ENCODE data around the gene C20orf144.
A peak's percentile ranks its signal among the peaks of the same experiment; 100 is the strongest.

Gene C20orf144

GRCh38 chr20:33666293-33667244 lies 4.4 kb downstream of the C20orf144 start, which contains the start of gene ACTL10:
TSS of gene ACTL10 (plus strand) at chr20:33666943. CDS start at chr20:33667498, 555 bp downstream.
- DNase-seq (ENCODE audit: low read depth): peak; percentile 84

- DNase-seq (ENCODE audit: low read depth): no peak
Measured at GRCh38 chr20:33667245-33667675, 5.1 kb downstream of the C20orf144 start.

- DNase-seq (ENCODE audit: low read depth): peak; percentile 67
Measured at GRCh38 chr20:33667676-33668465, 5.7 kb downstream of the C20orf144 start.

GRCh38 chr20:33668466-33669155 lies 6.5 kb downstream of the C20orf144 start:
- DNase-seq (ENCODE audit: low read depth): no peak

GRCh38 chr20:33669224-33669623 lies 7.1 kb downstream of the C20orf144 start:
- no peak for DNase-seq (ENCODE audit: low read depth)

GRCh38 chr20:33669873-33670640 lies 7.9 kb downstream of the C20orf144 start:
- DNase-seq (ENCODE audit: low read depth): no peak

- no peak for DNase-seq (ENCODE audit: low read depth)
Measured at GRCh38 chr20:33670715-33671499, 8.8 kb downstream of the C20orf144 start.

GRCh38 chr20:33671573-33672288 lies 9.6 kb downstream of the C20orf144 start:
- no peak for DNase-seq (ENCODE audit: low read depth)

- no peak for DNase-seq (ENCODE audit: low read depth)
Measured at GRCh38 chr20:33672426-33673113, 10.4 kb downstream of the C20orf144 start.

- no peak for DNase-seq (ENCODE audit: low read depth)
Measured at GRCh38 chr20:33673114-33673409, 10.9 kb downstream of the C20orf144 start.

GRCh38 chr20:33673410-33674293 lies 11.5 kb downstream of the C20orf144 start:
- no peak for DNase-seq (ENCODE audit: low read depth)

GRCh38 chr20:33674294-33675135 lies 12.4 kb downstream of the C20orf144 start, which contains the start of gene NECAB3:
TSS of gene NECAB3 (minus strand) at chr20:33674428. CDS start at chr20:33674352, 76 bp downstream.
- no peak for DNase-seq (ENCODE audit: low read depth)

- DNase-seq (ENCODE audit: low read depth): no peak
Measured at GRCh38 chr20:33675136-33675959, 13.2 kb downstream of the C20orf144 start.

GRCh38 chr20:33676121-33676520 lies 14.0 kb downstream of the C20orf144 start:
- no peak for DNase-seq (ENCODE audit: low read depth)

- DNase-seq (ENCODE audit: low read depth): no peak
Measured at GRCh38 chr20:33676652-33677645, 14.8 kb downstream of the C20orf144 start.
